Sigmoid colon (tissue), 4 donors: ENCODE measurements around the gene TMSB10.

Experiments
- POLR2A ChIP-seq, 2 donors: fragments of 450-650 bp; IDR thresholded peaks; one replicate each; pipeline ENCODE4 v1.6.1; 2016; ENCODE audit warnings: antibody characterized with exemption in 2 of 2, mild to moderate bottlenecking in 2 of 2, moderate library complexity in 2 of 2
- POLR2AphosphoS5 ChIP-seq, 4 donors: sonication (generic); formaldehyde crosslinking; IDR thresholded peaks; one replicate each; pipeline ENCODE4 v1.6.1; 2017; ENCODE audit warnings: antibody characterized with exemption in 4 of 4
- TF ChIP-seq, protein P1 (sequence below), 4 experiments: fragments of 450-650 bp in 3 of 4; fragments of 200-600 bp in 1 of 4; IDR thresholded peaks; one replicate each; pipeline ENCODE4 v1.5.1; 2016 to 2019; ENCODE audit warnings: antibody characterized with exemption in 4 of 4, mild to moderate bottlenecking in 3 of 4, moderate library complexity in 2 of 4

DNA sequence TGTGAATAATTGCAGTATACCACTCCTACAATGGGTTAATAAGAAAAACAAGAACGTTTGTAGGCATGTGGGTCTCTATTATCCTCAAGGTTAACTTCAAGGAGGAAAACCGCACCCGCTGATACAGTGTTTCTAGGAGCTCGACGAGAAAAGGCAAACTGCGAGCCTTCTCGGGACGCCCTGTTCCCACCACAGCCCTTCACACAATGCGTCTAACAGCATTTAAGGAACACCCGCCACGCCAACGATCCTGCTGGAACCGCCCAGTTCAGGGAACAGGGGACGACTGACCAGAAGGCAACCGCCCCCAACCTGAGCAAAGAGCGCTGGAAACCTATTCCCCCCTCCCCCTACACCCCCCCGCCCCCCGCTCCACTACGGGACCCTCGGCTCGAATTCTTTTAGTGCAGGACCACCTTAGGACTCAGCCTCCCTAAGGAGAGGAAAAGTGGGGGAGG, 710 bp upstream of the TMSB10 start:
- TF ChIP-seq, protein P1, sequence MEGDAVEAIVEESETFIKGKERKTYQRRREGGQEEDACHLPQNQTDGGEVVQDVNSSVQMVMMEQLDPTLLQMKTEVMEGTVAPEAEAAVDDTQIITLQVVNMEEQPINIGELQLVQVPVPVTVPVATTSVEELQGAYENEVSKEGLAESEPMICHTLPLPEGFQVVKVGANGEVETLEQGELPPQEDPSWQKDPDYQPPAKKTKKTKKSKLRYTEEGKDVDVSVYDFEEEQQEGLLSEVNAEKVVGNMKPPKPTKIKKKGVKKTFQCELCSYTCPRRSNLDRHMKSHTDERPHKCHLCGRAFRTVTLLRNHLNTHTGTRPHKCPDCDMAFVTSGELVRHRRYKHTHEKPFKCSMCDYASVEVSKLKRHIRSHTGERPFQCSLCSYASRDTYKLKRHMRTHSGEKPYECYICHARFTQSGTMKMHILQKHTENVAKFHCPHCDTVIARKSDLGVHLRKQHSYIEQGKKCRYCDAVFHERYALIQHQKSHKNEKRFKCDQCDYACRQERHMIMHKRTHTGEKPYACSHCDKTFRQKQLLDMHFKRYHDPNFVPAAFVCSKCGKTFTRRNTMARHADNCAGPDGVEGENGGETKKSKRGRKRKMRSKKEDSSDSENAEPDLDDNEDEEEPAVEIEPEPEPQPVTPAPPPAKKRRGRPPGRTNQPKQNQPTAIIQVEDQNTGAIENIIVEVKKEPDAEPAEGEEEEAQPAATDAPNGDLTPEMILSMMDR (IDR thresholded peaks at IDR 0.05): no peak
- peak; percentile 35 to 45 for TF ChIP-seq POLR2A (IDR thresholded peaks at IDR 0.05)
- TF ChIP-seq POLR2AphosphoS5 (IDR thresholded peaks at IDR 0.05): peak; percentile 40 to 93 (median 85)
